Vagina (tissue), 2 donors: ENCODE data around the gene ZNF175.

ENCODE experiments used
- CTCF ChIP-seq, 3 experiments: fragments of 450-650 bp in 2 of 3; fragments of 200-600 bp in 1 of 3; sonication (generic) in 1 of 3; IDR thresholded peaks; one replicate each; pipeline ENCODE4 v1.5.1; 2017 to 2019; ENCODE audit warnings: antibody characterized with exemption in 3 of 3, mild to moderate bottlenecking in 2 of 3, moderate library complexity in 2 of 3
- POLR2A ChIP-seq, 2 donors: fragments of 450-650 bp; IDR thresholded peaks; one replicate each; pipeline ENCODE4 v1.6.1; 2017; ENCODE audit warnings: antibody characterized with exemption in 2 of 2, mild to moderate bottlenecking in 2 of 2, moderate library complexity in 2 of 2
- POLR2AphosphoS5 ChIP-seq, 2 donors: sonication (generic); formaldehyde crosslinking; IDR thresholded peaks; one replicate each; pipeline ENCODE4 v1.9.0; 2017; ENCODE audit warnings: antibody characterized with exemption in 2 of 2, mild to moderate bottlenecking in 2 of 2, low read depth in 1 of 2; ENCODE audit not compliant: insufficient read depth in 1 of 2

DNA sequence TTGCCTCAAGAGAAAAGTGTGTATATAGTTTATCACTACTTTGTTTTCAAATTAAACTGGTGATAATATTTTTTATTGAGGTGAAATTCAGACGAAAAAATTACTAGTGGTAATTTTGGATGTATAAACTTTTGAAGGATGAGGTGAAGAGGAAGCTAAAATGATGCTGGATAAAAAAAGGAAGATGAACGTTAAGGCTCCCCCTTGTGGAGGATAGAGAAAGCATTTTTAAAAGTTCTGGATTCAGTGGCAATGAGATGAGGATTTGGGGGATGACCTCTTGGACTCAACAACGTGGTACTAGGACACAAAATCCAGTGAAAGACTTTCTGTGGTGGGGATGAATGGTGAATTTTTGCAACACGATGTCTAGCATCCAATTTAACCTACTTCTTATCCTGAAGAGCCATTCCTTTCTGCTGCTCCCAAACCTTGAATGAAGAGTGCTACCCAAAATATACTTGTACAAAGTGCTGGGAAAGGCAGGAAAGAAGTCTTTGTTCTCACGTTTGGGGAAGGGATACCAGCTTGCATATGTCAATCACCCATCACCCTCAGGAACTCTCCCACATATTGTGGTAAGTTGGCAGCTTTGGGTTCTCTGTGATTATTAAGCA, 66.4 kb downstream of the ZNF175 start:
- no peak for TF ChIP-seq CTCF (IDR thresholded peaks at IDR 0.05)
- TF ChIP-seq POLR2A (IDR thresholded peaks at IDR 0.05): no peak
- no peak for TF ChIP-seq POLR2AphosphoS5 (IDR thresholded peaks at IDR 0.05; ENCODE audit: insufficient read depth in 1 of 2, low read depth in 1 of 2)
